Left renal pelvis (tissue), 4 donors: Measurements from ENCODE around the gene GVQW3. TPM values are rescaled to one million over a fixed set of nuclear protein-coding genes. Genes with fewer than 3 reads are reported as not detected.
"Not testable (repeated sequence)": the region's sequence is repeated elsewhere in the genome, so short reads cannot be mapped to it uniquely, and the experiment has no call there.

Source experiments
- DNase-seq, 4 donors: peaks; one replicate each; pipeline ENCODE4 v3.0.0-alpha.2; 2013; ENCODE audit warnings: low read depth in 4 of 4, low spot score in 3 of 4
- polyA plus RNA-seq, 4 donors: library from polyadenylated mRNA; unstranded; fragments of 120-200 nt; gene quantifications; one replicate each; pipeline ENCODE4 v1.2.1, GENCODE V29; 2013; ENCODE audit not compliant: insufficient read length in 4 of 4

Gene GVQW3
- polyA plus RNA-seq, 4 donors = 8.0 to 16.8 (median 11.3) TPM

DNA sequence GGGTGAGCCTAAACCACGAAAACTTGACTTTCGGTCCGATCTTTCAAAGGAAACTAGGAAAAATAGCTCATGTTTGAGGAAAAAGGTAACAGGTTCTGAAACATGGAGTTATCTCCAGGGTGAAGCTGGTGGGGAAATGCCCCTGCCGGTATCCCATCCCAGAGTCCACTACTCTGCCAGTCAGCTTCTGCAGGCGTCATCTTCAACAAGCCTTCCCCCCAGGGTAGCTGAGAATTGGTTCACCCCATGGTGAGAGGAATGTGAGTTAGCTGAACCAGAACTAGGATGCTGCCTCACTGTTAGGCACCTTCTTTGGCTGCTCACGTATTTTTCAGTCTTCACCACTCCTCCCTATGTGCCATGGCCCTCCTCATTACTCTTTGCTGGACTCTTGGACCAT, 1.1 kb downstream of the GVQW3 start:
- DNase-seq = no peak

DNA sequence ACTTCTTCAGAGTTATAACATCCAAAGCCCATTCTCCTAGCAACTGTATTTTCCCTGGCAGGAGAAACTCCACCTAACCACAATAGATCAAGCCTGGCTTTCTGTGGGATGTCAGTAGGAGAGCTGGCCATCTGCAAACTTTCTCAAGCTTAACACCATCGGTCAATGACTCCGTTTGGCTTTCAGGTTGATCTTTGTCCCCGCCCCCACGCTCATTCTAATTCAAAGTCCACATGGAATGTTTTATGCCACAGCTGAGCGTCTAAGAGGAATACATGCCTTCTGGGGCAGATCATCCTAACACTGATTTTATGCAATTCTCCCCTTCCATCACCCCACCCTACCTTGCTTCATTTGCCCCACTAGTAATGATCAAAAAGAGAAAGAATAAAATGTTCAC, 4.8 kb downstream of the GVQW3 start:
- DNase-seq = no peak

DNA sequence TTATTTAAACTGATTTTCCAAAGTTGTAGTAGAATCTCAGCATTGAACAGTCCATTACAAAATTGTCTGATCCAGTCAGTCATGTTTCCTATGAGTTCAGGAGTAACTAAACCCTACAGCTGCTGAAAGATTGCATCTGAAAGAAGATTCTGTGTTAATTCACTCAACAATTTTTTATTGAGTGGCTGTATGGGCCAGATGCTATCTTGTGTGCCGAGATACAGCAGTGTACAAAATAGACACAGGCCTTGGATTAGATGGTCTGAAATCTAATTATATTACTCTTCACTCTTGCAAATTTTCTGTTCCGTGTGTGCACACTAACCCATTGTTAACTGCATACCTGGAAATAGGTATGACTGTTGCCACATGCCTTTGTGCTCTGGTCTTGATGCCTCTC, 7.3 kb downstream of the GVQW3 start:
- DNase-seq = no peak

DNA sequence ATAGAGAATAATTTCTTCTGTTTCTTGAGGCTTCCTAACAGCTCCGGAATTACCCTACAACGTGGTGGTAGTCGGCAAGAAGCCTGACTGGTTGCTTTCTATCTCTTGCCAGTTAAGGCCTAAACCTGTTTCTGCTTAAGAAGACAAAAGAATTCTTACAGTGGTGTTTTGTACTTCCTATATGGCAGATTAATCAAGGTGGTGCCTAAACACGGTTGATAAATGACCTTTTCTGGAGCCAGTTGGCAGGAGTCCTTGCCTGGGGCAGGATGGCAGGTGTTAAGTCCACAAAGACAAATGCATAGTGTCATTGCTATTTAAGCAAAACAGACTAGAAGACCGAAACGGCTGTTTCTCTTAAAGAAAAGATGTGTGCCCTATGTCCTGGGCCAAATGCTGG, 9.9 kb downstream of the GVQW3 start:
- no peak for DNase-seq

DNA sequence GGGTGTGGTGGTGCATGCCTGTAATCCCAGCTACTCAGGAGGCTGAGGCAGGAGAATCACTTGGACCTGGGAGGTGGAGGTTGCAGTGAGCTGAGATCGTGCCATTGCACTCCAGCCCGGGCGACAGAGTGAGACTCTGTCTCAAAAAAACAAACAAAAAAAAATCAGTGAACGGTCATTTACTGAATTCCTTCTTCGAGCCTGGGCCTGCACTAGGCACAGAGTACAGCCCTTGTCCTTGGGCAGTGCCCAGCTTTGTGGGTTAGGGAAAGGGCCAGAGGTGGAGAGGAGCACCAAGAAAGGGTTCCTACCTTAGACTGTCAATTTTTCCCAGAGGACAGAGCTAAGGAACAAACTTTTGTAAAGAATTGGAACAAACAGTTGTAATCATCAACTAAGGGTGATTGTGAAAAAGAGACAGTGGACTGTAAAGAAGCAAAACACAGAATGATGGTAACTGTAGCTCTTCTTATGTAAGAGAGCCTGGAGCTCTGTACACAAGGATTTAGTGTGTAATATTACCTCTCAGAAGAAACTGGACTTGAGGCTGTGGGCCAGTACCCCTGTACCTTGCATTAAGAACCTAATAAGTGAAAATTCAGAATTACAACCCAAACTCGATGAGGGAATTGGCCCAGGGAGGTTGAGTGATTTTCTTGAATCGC, 10.8 kb downstream of the GVQW3 start:
- DNase-seq = no peak

DNA sequence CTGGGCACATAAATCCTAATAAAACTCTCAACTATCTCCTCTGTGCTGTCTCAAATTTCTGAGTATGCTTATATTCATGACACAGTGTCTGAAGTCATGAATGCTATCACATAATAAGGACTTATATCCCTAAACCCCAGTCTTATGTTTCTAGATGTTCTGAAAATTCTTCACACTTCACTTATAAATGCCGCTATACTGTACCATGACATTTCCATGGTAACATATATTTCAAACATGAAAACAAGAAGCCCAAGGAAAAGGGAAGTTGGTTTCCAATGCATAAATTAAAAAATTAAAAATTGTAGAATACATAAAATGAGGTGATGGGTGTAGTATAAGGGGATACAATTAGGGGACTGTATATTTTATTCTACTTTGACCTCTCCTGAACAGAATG, 11.7 kb downstream of the GVQW3 start:
- DNase-seq = no peak

DNA sequence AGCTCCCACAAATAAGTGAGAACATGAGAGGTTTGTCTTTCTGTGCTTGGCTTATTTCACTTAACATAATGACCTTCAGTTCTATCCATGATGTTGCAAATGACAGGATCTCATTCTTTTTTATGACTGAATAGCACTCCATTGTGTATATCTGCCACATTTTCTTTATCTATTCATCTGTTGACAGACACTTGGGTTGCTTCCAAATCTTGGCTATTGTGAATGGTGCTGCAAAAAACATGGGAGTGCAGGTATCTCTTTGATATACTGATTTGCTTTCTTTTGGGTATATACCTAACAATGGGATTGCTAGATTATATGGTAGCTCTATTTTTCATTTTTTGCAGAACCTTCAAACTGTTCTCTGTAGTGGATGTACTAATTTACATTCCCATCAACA, 13.3 kb downstream of the GVQW3 start:
- no peak for DNase-seq

DNA sequence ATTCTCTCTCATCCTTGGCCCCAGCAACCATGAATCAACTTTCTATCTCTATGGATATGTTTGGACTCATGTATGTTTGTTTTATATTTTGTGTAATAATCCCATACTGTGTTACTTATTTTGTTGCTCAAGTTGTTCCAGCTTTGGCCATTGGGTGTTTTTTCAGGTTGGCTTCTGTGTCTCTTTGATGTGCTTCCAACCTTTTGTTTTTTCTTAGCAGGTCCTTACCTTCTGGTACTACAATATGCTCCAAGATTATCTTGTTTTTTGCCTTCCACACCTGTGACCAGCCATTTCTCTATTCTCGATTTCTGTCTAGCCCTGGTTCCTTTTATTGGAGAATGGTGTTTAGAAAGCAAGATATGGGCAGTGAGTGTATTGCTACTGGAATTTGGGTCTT, 14.2 kb downstream of the GVQW3 start:
- DNase-seq = no peak

DNA sequence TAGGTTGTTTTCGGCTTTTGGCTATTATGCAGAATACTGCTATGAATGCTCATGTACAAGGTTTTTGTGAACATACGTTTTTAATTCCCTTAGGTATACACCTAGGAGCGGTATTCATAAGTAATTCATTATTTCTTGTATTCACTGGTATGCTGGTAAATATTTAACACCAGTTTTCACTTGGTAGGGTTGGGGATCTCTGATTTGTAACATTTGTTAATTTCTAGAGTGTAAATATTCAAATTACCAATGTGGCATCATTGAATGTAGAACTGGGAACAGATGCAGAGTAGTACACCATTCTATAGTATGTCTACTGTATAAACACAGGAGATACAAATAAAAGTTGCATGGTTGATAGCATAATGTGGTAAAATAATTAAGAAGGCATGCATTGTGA, 16.3 kb downstream of the GVQW3 start:
- no peak for DNase-seq

DNA sequence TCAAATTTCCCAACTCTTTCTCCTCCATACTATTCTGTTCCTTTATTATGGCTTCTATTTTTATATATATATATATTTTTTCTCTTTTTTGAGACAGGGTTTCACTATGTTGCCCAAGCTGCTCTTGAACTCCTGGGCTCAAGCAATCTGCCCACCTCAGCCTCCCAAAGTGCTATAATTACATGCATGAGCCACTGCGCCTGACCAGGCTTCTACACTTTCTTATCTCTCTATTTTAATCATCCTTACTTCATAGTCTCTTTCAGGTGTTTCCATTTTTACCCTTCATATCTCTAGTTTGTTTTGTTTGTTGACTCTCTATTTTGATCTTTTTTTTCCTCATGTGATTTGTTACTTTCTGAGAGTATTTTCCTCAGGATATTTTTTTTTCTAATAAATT, 19.8 kb downstream of the GVQW3 start:
- no peak for DNase-seq

DNA sequence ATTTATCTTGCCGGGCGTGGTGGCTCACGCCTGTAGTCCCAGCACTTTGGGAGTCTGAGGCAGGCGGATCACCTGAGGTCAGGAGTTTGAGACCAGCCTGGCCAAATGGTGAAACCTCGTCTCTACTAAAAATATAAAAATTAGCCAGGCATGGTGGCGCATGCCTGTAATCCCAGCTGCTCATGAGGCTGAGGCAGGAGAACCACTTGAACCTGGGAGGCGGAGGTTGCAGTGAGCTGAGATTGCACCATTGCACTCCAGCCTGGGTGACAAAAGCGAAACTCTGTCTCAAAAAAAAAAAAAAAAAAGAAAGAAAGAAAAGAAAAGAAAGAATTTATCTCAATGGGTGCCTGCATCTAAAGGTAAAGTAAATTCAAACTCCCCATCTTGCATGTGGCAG, 20.4 kb downstream of the GVQW3 start:
- DNase-seq = not testable (repeated sequence)

DNA sequence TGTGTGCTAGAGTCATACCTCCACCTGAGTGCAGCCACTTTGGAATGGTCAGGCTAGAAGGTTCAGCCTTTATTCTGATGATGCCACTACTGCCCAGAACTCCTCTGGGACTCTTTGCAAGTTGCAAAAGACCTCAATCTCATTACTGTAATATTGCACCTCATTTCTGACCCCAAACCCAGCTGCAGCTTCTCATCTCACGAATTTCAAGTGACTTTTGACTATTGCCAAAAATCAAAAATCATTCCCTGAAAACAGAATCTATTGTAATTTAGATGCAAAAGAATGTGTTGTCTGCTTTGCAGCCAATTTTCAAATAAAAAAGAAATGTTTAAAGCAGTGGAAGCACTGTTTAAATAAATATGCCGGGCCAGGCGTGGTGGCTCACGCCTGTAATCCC, 25.2 kb downstream of the GVQW3 start:
- DNase-seq = no peak

DNA sequence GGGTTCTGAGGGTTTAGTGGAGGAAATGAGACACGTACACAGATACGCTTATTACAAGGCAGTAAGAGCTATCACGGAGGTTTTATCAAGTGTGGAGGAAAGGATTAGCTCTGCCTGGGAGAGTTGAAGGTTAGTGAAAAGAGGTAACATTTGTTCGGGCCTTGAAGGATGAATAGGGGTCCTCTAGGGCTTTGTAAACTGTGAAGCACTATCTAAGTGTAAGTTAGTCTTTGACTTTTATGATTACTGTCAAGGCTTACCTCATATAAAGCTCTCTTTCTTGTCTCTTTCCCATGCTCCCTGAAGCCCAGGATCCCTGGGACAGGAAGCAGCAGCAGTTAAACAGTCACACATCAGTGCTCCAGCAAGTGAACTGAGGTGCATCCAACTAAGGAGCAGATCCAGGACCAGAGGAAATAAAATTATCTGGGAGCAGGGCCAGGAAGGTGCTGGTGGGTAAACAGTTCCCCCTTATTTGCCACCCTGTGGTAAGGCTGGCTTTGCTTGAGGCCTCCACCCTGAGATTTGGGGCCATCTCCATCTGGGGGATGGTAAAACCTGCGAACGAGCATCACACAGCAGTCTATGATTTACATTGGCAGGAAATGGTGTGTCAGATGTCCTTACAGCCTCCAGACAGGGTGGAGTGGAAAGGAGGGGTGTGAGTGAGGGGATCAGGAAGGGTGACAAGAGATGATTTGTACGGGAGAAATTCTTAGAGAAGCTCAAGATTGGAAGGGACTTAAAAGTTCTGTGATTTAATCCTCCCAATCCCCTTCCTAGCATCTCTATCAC, 27.2 kb downstream of the GVQW3 start:
- peak in 1 of 4 donors; percentile 55 for DNase-seq

DNA sequence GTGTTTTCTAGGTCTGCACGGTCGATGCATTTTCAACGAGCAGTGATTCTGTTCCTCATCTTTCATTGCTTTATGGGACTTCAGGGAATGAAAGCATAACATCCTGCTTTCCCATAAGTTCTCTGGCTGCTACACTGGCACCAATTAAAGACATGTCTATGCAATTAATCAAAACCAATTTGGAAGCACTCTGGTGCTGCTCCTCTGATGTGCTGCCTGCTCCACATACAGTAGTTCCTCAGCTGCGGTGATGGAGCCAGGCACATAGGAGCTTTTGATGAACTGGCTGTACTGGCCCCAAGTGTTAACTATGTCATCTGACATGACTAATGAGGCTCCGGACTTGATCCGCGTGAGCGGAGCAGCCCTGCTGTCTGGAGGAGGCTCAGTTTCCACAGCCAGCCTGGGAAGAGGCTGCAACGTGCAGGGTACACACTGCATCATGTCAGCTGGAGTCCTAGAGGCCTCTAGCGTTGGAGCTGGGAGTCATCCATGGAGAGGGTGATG, 29.8 kb downstream of the GVQW3 start:
- DNase-seq = peak; percentile 22 to 53 (median 44)

DNA sequence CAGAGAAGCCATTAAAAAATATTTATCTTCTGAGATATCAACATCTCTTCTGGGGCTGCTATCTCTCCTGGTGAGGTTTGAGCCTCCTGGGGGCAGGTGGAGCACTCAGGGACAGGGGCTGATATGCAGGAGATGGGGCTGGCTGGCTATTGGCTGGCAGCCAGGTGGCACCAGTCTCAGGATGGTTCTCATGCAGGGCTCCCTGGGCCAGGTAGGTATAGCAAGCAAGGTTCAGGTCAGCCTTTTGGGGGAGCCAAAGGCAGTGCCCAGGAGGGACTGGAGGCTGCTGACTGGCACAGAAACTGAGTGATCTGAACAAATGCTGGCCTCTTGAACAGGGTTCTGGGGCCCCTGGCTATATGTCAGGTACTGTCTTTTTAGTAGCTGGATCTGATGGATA, 34.0 kb downstream of the GVQW3 start:
- DNase-seq = no peak

DNA sequence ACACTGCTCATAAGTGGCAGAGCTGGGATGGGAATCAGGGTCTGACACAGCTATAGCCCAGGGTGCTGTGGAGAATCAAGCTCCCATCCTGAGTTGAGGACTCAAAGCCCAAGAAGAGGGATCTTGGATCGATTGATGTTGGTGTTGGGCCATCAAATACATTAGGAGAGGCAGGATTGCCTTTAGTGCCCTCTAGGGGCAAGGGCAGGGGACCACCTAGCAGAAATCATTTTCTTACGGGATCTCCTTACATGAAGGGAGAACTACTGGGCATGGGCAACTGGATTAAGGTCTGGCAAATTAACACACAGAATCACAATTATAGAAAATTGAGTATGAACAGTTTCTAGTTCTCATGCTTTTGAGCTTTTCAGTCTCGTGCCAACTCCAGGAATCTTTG, 38.8 kb downstream of the GVQW3 start:
- DNase-seq = no peak

DNA sequence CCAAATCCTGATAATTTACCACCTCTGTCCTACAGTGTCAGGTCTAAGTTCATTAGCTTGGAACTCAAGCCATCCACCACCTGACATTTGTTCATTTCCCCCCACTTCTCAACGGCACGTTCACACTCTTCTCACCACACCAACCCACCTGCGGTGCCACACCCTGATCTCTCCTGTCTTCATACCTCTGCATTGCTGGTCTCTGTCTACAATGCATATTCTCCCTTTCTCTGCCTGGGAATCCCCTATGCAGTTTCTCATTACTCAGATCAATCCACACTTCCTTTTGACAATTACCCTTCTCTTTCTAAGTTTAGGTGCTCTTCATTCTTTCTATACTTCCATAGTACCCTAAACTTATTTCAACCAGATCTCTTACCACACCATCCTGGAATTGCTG, 43.3 kb downstream of the GVQW3 start:
- no peak for DNase-seq

DNA sequence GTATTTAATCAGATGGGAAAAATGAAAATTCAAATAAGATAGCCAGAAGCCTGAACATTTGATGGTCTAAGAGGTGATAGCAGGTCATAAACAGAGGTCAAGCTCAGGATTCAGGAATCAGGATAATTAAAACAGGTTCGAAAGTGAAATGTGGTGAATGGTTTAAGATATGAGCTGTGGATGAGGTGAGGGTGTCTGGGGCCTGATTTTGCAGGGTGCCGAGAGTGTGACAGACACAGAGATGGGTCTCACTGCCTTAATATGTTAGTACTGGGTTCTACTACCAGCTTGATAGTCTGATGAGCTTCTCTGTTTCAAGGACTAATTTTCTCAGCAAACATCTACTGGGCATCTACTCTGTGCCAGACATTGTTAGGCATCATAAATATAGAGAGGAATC, 43.8 kb downstream of the GVQW3 start:
- DNase-seq = no peak

DNA sequence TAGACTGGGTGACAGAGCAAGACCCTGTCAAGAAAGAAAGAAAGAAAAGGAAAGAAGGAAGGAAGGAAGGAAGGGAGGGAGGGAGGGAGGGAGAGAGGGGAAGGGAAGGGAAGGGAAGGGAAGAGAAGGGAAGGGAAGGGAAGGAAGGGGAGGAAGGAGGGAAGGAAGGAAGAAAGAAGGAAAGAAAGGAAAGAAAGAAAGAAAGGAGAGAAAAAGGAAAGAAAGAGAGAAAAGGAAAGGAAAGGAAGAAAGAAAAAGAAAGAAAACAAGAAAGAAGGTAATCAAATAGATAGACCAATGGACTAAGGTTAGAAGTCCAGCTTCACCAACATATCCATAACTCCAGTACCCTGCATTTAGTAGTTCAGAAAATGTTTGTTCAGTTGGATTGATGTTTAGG, 45.5 kb downstream of the GVQW3 start:
- DNase-seq = no peak

DNA sequence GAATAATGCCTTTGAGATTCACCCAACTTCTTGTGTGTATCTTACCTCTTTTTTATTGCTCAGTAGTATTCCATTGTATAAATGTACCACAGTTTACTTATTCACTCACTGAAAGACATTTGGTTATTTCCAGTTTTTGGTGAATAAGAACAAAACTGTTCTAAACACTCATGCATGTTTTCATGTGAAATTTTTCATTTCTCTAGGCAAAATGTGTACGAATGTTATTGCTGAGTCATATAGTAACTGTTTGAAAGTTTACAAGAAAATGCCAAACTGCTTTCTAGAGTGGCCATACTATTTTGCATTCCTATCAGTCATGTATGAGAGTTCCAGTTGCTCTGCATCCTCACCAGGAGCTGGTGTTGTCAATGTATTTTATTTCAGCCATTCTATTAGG, 54.9 kb downstream of the GVQW3 start:
- no peak for DNase-seq

DNA sequence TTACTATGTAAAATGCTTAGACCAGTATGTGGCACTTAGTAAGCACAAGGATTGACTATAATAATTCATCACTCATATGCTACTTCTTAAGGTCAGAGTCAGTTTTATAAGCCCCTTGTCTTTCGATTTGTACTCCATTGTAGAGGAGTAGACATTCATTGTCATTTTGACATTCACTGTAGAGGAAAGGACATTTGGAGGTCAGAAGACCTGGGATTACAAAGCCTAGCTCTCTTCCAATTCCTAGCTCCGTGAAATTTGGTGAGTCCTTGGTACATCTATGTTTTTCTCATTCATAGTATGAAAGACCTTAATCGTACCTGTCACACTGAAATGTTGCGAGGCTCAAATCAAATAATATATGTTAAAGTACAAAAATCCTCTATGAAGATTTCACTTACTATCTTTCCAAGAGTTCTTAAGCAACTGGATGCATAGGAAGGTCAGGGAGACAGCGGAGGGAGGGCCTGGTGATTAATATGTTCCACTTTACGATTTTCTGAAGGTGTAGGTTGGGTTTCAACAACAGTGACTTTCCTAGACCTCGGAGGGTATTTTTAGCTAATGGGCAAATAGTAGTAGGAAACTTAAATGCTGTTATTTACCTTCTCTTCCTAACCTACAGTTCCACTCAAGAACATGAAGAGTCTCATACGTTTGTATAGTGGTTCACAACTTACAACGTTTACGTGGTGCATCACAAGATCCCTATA, 62.3 kb downstream of the GVQW3 start:
- no peak for DNase-seq

DNA sequence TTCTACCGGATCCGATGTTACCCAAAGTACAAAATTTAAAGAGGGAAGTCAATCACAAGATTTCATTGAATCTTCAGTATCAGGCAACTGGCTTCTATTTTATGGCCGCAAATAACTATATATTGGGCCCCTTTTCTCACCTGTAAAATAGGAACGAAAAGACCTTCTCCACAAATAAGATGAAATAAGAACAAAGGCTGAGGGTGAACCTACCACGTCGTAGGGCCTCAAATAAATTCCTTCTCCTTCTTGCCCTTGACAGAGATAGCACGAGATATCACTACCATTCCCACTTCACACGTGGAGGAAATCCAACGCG, 62.9 kb downstream of the GVQW3 start:
- no peak for DNase-seq
